ENCODE measurements around the gene CASS4. TPM values are rescaled to one million over a fixed set of nuclear protein-coding genes. Genes with fewer than 3 reads are reported as not detected.

CASS4 gene
- total RNA-seq, 1 experiment from 2014 or later, result 0.17 TPM

GRCh38 chr20:56433221-56433879 is 21.3 kb downstream of the CASS4 start:
- no peak overlapping the region for H3K9ac ChIP-seq (ENCODE audit: low read length)
- H3K27ac ChIP-seq (ENCODE audit: low read depth, low read length), result no peak overlapping the region
- no peaks in the 10 kb centered on the region for H3K9me2 ChIP-seq (ENCODE audit: insufficient read depth)
- no peak overlapping the region for H2AFZ ChIP-seq (ENCODE audit: low read depth, low read length, poor library complexity, severe bottlenecking)
- DNase-seq (ENCODE audit: low read depth, low spot score) (no peak), ATAC-seq (no peak)
- ChIA-PET CTCF (no interaction called here), POLR2A (no interaction called here), RAD21 (ENCODE audit: low non-redundant PET in 1 of 2, low total read pairs in 2 of 2, uncharacterized antibody in 2 of 2, unreplicated experiment in 2 of 2) (no interaction called here)
- intact Hi-C loops (cut with micrococcal nuclease), result no loop called here
- no TSS peak for BruUV-seq (replicated peaks)
- no peak overlapping the region for H3K4me3 ChIP-seq (replicated peaks in 1 of 2; ENCODE audit: low read depth in 1 of 2, low read length in 2 of 2)
- H3K4me1 ChIP-seq (ENCODE audit: control insufficient read depth in 1 of 2, insufficient read depth in 2 of 2, low read length in 2 of 2), result peaks cover 0 to 11% of the 10 kb centered on the region in 2 experiments; a peak in 2 of 4 replicates
- H3K79me2 ChIP-seq (ENCODE audit: insufficient read depth, low read length), result no peaks in the 10 kb centered on the region
- no peaks in the 10 kb centered on the region for H3K9me3 ChIP-seq (ENCODE audit: control insufficient read depth in 1 of 2, insufficient read depth in 1 of 2, low read depth in 1 of 2, low read length in 2 of 2)
- no peaks in the 10 kb centered on the region for H3K36me3 ChIP-seq (ENCODE audit: control insufficient read depth in 1 of 2, insufficient read depth in 2 of 2, low read length in 2 of 2)
- no peak overlapping the region for H3K4me2 ChIP-seq (ENCODE audit: low read length)
- no peaks in the 10 kb centered on the region for H4K20me1 ChIP-seq (ENCODE audit: insufficient read depth)
- H3K27me3 ChIP-seq (ENCODE audit: insufficient read depth, low read length), result no peaks in the 10 kb centered on the region
- TF ChIP-seq ZNF274 (IDR thresholded peaks at IDR 0.05; ENCODE audit: low read depth, low read length) (no peak), CBX3 (IDR thresholded peaks at IDR 0.05; ENCODE audit: low read depth) (no peak), POLR2A (IDR thresholded peaks at IDR 0.05; ENCODE audit: borderline replicate concordance, extremely low read depth, insufficient read depth, insufficient read length) (no peak), POLR2AphosphoS5 (IDR thresholded peaks at IDR 0.05; ENCODE audit: low read depth, low read length) (no peak), FOSL1 (IDR thresholded peaks at IDR 0.05; ENCODE audit: low read depth) (no peak)
- TF ChIP-seq, protein P1, sequence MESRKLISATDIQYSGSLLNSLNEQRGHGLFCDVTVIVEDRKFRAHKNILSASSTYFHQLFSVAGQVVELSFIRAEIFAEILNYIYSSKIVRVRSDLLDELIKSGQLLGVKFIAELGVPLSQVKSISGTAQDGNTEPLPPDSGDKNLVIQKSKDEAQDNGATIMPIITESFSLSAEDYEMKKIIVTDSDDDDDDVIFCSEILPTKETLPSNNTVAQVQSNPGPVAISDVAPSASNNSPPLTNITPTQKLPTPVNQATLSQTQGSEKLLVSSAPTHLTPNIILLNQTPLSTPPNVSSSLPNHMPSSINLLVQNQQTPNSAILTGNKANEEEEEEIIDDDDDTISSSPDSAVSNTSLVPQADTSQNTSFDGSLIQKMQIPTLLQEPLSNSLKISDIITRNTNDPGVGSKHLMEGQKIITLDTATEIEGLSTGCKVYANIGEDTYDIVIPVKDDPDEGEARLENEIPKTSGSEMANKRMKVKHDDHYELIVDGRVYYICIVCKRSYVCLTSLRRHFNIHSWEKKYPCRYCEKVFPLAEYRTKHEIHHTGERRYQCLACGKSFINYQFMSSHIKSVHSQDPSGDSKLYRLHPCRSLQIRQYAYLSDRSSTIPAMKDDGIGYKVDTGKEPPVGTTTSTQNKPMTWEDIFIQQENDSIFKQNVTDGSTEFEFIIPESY (IDR thresholded peaks at IDR 0.05; ENCODE audit: extremely low read depth, insufficient replicate concordance, low read length), result no peak
- TF ChIP-seq, protein P2, sequence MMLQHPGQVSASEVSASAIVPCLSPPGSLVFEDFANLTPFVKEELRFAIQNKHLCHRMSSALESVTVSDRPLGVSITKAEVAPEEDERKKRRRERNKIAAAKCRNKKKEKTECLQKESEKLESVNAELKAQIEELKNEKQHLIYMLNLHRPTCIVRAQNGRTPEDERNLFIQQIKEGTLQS (IDR thresholded peaks at IDR 0.05), result no peak

DNA sequence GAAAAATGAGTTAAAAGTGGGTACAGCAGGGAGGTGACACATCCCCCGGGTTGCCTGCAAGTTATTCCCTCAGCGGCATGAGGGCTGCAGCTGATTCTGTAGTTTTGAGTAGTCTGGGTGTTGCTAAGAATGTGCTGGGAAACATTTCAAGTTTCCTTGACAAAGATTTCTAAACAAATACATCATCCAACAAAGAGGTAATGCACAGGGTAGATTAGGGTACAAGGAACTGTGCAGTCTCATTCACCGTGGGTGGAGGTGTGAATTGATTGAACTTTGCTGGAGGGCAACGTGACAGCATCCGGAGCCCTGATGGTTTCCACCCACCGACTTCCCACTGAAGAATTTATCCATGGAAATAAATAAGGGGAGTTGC is 21.8 kb downstream of the CASS4 start:
- ChIA-PET CTCF (no interaction called here), POLR2A (no interaction called here), RAD21 (ENCODE audit: low non-redundant PET in 1 of 2, low total read pairs in 2 of 2, uncharacterized antibody in 2 of 2, unreplicated experiment in 2 of 2) (no interaction called here)
- Histone ChIP-seq H3K4me3 (replicated peaks in 1 of 2; ENCODE audit: low read depth in 1 of 2, low read length in 2 of 2) (no peak overlapping the region), H3K9me2 (ENCODE audit: insufficient read depth) (no peaks in the 10 kb centered on the region), H3K79me2 (ENCODE audit: insufficient read depth, low read length) (no peaks in the 10 kb centered on the region), H3K4me2 (ENCODE audit: low read length) (no peak overlapping the region), H4K20me1 (ENCODE audit: insufficient read depth) (no peaks in the 10 kb centered on the region), H3K27me3 (ENCODE audit: insufficient read depth, low read length) (no peaks in the 10 kb centered on the region), H3K36me3 (ENCODE audit: control insufficient read depth in 1 of 2, insufficient read depth in 2 of 2, low read length in 2 of 2) (no peaks in the 10 kb centered on the region), H3K27ac (ENCODE audit: low read depth, low read length) (no peak overlapping the region), H3K4me1 (ENCODE audit: control insufficient read depth in 1 of 2, insufficient read depth in 2 of 2, low read length in 2 of 2) (peaks cover 0 to 11% of the 10 kb centered on the region in 2 experiments; a peak in 2 of 4 replicates), H3K9me3 (ENCODE audit: control insufficient read depth in 1 of 2, insufficient read depth in 1 of 2, low read depth in 1 of 2, low read length in 2 of 2) (no peaks in the 10 kb centered on the region), H2AFZ (ENCODE audit: low read depth, low read length, poor library complexity, severe bottlenecking) (no peak overlapping the region), H3K9ac (ENCODE audit: low read length) (no peak overlapping the region)
- no peak for ATAC-seq
- no peak for DNase-seq (ENCODE audit: low read depth, low spot score)
- no TSS peak for BruUV-seq (replicated peaks)
- intact Hi-C loops (cut with micrococcal nuclease), result no loop called here
- TF ChIP-seq EZH2phosphoT487 (IDR thresholded peaks at IDR 0.05; ENCODE audit: borderline replicate concordance) (no peak), REST (IDR thresholded peaks at IDR 0.05; ENCODE audit: low read depth) (no peak), POLR2AphosphoS5 (IDR thresholded peaks at IDR 0.05; ENCODE audit: low read depth, low read length) (no peak), JUND (IDR thresholded peaks at IDR 0.05) (no peak), CBX3 (IDR thresholded peaks at IDR 0.05; ENCODE audit: low read depth) (no peak), SP1 (IDR thresholded peaks at IDR 0.05; ENCODE audit: low read depth) (no peak)
- TF ChIP-seq, protein P2 (IDR thresholded peaks at IDR 0.05), result no peak

Measured in HCT116 (cell line).